ENCODE measurements around the gene FAM20C.

GRCh38 chr7:235576-236395 is 43.4 kb downstream of the FAM20C start:
- TF ChIP-seq CTCF (IDR thresholded peaks at IDR 0.05) (no peak), POLR2A (IDR thresholded peaks at IDR 0.05) (no peak)

Measured in prostate gland (tissue), 2 donors.